Left kidney (tissue), 2 donors: ENCODE measurements around the gene HEY2. TPM values are rescaled to one million over a fixed set of nuclear protein-coding genes. Genes with fewer than 3 reads are reported as not detected.
A peak's percentile ranks its signal among the peaks of the same experiment; 100 is the strongest.
"Not testable (repeated sequence)": the region's sequence is repeated elsewhere in the genome, so short reads cannot be mapped to it uniquely, and the experiment has no call there.

Experiments
- DNase-seq: peaks from one replicate; pipeline ENCODE4 v3.0.0-alpha.2; 2013
- polyA plus RNA-seq: library from polyadenylated mRNA; unstranded; fragments of 120-200 nt; gene quantifications from one replicate; pipeline ENCODE4 v1.2.1, GENCODE V29; 2013; ENCODE audit not compliant: insufficient read length

Gene HEY2
- polyA plus RNA-seq, 1 donor = 7.4 TPM

- DNase-seq = no peak
Observed at GRCh38 chr6:125766641-125767040, 17.2 kb downstream of the HEY2 start.

DNA sequence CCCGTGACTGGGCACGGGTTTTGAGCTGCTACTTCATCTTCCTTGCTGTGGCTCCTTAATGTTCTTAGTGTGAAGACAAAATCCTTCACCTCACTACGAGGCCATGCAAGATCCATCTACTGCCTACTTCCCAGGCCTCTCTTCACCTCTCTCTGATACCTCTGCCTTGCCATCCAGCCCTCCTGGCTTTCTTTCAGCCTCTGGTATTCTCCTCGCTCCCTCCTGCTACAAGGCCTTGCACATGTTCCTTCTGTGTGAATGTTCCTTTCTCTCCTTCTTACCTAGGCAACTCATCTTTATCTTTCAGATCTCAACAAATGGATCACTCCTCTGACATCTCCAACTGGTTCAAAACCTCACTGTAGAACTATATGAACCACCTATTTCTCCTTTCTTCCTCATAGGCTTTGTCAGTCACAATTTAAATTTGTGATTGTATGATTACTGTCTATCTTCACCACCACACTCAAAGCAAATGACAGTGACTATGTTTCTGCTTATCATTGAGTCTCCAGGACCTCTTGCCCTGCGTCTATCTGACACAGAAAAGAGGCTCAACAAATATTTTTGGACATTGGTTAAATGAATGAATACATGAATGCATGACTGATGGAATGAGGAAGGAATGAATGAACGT is 19.8 kb downstream of the HEY2 start:
- no peak for DNase-seq

- no peak for DNase-seq
Observed at GRCh38 chr6:125773387-125774341, 24.2 kb downstream of the HEY2 start.

DNA sequence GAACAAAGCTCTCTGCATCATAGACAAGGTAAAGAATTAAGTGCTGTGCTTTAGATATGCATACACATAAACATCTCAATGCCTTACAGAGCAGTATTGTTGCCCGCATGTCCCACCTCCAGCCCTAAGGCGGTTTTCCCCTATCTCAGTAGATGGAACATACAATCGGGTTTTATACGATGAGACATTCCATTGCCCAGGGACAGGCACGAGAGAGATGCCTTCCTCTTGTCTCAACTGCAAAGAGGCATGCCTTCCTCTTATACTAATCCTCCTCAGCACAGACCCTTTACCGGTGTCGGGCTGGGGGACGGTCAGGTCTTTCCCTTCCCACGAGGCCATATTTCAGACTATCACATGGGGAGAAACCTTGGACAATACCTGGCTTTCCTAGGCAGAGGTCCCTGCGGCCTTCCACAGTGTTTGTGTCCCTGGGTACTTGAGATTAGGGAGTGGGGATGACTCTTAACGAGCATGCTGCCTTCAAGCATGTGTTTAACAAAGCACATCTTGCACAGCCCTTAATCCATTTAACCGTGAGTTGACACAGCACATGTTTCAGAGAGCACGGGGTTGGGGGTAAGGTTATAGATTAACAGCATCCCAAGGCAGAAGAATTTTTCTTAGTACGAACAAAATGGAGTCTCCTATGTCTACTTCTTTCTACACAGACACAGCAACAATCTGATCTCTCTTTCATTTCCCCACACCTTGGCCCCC is 26.8 kb downstream of the HEY2 start:
- not testable (repeated sequence) for DNase-seq

DNA sequence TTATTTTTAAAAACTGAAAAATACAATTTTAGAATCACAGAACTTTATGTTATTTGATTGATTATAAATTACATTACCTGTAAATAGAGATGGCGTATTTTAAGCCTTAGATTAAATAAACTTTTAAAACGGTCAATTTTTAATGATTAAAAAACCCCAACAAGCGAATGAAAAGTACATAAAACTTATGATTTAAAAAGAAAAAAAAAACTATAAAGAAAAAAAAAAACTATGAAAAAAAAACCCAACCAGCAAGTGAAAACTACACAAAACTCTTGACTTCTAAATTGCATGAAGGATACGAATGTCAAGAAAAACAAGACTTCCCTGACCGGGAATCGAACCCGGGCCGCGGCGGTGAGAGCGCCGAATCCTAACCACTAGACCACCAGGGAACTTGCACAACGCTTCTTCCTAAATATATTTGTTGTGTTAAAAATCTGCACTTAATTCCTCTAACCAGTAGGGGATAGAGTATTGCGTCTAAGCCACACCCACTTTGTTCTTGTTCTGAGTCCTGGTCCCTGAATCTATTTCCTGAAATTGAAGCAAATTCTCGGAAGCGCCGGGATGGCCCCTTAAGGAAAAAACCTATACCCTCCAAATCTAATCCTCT is 30.6 kb downstream of the HEY2 start:
- peak; percentile 94 for DNase-seq

DNA sequence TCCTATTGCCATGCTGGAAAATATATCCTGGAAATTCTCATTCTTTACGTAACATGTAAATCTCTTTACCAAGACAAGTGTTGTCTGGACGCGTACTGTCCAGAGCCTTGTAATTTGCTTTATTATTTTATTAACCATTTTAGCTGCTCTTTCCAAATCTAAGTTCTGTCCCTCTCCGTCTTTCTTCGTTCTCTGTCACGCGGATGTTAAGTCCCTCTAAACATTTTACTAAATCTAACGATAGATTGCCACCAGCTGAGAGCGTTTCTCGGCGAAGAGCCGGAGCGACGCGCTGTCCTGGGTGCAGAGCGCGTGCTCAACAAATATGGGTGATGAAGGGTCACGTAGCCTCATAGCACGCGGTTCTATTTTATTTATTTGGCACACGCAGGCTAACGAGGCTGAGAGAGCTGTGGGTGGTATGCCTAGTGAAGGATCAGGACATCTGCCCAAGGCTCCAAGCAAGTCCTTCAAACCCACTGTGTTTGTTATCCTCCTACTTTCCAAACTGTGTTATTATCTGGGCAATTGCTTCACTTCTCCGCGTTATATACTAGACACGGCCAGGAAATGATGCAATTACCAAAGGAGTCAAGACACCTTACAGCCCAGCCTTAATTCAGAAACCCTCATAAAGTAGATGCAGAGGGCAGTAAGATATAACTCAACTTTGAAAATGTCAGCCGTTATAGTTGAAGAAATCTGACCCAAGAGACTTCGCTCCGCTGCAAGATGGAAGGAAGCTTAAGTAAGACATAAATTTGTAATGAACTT is 31.3 kb downstream of the HEY2 start:
- peak; percentile 60 for DNase-seq

GRCh38 chr6:125781314-125781868 is 32.0 kb downstream of the HEY2 start:
- no peak for DNase-seq

GRCh38 chr6:125784365-125784764 is 34.9 kb downstream of the HEY2 start:
- no peak for DNase-seq

GRCh38 chr6:125787791-125788190 is 38.4 kb downstream of the HEY2 start:
- DNase-seq = no peak

- no peak for DNase-seq
Observed at GRCh38 chr6:125789167-125789566, 39.7 kb downstream of the HEY2 start.

- DNase-seq = peak; percentile 46
Observed at GRCh38 chr6:125789576-125790357, 40.3 kb downstream of the HEY2 start.

DNA sequence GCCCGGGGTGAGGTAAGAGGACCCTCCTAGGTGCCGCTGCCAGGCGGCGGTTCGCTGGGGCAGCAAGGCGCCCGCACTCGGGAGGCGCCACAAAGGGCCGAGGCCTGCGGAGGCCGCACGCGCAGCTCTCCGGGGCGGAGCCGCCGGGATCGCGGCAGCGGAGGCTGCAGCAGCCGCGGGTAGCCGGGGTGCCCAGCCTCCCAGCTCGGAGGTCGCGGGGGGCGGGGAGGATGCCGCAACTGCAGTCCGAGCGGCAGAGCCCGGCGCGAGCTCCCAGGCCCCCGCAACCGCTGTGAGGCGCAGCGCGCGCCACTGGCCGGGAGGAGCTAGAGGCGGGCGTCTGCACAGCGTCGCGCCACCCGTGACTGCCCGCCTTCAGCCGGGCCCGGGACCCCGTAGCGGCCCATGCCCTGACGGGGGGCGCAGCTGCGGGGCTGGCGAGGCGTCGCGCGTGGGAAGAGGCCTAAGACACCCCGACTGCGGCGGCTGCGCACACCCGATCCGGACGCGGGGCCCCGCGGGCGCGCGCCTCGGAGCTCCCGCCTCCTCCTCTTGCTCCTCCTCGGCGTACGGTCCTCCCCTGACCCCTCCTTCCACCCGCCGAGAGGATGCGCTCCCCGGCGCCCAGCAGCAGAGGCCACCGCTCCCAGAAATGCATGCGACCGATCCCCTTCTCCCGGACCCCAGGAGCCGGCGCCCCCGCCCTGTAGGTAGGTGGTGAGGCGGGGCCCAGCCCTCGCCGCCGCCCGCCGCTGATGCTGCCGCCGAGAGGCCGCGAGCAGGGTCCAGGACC is 41.1 kb downstream of the HEY2 start, which contains the start of gene NCOA7:
Gene NCOA7 (plus strand): TSS at position 603 of the 793 bp plus-strand sequence. CDS start 24,395 bp downstream, outside the sequence.
- peak; percentile 82 for DNase-seq

DNA sequence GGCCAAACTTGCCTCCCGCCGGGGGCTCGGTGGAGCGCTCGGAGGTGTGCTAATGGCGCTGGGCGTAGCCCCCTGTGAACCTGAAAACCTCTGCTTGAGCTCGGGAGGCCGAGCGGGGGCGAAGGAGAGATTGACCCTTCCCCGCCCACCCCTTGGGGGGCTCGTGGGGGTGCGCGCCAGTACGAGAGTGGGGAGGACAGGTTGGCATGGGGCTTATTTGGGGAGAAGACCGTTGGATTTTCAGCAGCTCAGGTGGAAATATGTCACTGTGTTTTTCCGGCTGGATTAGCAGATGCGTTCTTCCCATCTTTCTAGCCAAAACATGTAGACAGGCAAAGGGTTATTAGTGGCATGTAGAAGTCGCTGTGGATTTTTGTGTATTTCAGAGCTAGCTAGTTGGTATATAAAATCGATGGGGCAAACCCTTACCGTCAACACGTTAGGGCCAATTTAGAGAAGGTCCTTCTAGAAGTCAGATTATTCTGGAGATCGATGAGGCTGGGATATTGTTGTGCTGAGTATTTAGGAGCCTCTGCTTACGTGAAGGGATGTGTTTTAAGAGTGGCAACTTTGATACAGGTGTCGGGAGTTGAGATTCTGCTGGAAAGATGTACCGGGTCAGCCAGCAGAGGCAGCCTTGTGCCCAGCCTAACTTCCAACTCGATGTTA is 41.9 kb downstream of the HEY2 start:
- DNase-seq = peak; percentile 61

DNA sequence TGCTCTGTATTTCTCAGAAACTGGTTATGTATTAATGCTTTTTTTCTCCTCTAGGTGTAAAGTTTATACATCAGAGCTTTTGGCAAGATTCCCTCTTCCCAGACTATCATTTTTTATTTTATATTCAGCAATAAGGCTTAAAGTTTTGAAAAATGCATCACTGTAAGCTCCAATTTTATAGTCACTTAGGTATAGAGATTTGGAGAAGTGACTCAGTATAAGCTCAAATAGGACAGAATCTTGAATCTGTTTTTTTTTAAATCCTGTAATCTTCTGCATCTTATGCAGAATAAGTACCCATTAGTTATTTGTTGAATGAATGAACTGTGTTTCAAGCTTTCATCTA is 42.4 kb downstream of the HEY2 start:
- DNase-seq = no peak

DNA sequence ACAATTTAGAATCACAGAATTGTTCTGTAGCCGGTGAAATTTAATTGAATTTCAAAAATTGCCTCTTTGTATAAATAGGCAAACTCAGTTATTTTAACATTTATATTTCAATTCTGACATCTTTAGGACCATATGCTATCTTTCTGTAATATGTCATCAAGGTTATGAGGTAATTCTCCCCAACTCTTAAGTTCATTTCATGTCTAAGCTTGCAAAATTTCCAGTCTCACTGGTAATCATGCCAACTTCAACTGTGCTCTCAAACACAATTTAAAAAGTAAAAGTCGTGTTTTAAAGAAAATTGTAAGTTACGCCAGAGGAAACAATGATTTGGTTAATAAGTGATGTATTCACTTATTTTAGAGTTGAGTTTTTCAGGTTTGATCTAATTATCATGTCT is 42.7 kb downstream of the HEY2 start:
- no peak for DNase-seq

- no peak for DNase-seq
Observed at GRCh38 chr6:125792680-125793079, 43.2 kb downstream of the HEY2 start.

- no peak for DNase-seq
Observed at GRCh38 chr6:125793280-125793679, 43.8 kb downstream of the HEY2 start.

- DNase-seq = no peak
Observed at GRCh38 chr6:125793863-125794262, 44.4 kb downstream of the HEY2 start.
